ENCODE data around the gene ZNF619.

ZNF619 gene

DNA sequence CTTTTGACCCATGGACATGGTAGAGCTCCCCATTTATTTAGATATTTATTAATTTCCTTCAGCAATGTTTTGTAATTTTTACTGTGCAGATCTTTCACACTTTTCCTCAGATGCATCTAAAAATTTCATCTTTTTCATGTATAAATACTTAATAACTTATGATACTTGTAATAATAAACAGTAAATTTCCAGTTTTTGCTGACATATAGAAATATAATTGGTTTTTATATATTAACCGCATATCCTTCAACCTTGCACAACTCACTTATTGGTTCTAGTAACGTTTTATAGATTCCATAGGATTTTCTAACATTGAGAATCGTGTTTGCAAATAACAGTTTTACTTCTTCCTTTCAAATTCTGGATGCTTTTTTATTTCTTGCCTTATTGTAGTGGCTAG is 44.3 kb downstream of the ZNF619 start:
- no peak overlapping the region for H3K4me3 ChIP-seq (replicated peaks; ENCODE audit: insufficient read depth, low read length)
- no peak for DNase-seq (ENCODE audit: low read depth in 1 of 2, low spot score in 1 of 2)
- H3K27me3 ChIP-seq (ENCODE audit: insufficient read depth, poor library complexity, severe bottlenecking): no peaks in the 10 kb centered on the region
- no peak overlapping the region for H3K27ac ChIP-seq (replicated peaks)
- TF ChIP-seq, protein P1, sequence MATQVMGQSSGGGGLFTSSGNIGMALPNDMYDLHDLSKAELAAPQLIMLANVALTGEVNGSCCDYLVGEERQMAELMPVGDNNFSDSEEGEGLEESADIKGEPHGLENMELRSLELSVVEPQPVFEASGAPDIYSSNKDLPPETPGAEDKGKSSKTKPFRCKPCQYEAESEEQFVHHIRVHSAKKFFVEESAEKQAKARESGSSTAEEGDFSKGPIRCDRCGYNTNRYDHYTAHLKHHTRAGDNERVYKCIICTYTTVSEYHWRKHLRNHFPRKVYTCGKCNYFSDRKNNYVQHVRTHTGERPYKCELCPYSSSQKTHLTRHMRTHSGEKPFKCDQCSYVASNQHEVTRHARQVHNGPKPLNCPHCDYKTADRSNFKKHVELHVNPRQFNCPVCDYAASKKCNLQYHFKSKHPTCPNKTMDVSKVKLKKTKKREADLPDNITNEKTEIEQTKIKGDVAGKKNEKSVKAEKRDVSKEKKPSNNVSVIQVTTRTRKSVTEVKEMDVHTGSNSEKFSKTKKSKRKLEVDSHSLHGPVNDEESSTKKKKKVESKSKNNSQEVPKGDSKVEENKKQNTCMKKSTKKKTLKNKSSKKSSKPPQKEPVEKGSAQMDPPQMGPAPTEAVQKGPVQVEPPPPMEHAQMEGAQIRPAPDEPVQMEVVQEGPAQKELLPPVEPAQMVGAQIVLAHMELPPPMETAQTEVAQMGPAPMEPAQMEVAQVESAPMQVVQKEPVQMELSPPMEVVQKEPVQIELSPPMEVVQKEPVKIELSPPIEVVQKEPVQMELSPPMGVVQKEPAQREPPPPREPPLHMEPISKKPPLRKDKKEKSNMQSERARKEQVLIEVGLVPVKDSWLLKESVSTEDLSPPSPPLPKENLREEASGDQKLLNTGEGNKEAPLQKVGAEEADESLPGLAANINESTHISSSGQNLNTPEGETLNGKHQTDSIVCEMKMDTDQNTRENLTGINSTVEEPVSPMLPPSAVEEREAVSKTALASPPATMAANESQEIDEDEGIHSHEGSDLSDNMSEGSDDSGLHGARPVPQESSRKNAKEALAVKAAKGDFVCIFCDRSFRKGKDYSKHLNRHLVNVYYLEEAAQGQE (IDR thresholded peaks at IDR 0.05; ENCODE audit: insufficient replicate concordance, low read depth): no peak
- TF ChIP-seq GABPA (IDR thresholded peaks at IDR 0.05; ENCODE audit: low read depth): no peak
- TF ChIP-seq, protein P2, sequence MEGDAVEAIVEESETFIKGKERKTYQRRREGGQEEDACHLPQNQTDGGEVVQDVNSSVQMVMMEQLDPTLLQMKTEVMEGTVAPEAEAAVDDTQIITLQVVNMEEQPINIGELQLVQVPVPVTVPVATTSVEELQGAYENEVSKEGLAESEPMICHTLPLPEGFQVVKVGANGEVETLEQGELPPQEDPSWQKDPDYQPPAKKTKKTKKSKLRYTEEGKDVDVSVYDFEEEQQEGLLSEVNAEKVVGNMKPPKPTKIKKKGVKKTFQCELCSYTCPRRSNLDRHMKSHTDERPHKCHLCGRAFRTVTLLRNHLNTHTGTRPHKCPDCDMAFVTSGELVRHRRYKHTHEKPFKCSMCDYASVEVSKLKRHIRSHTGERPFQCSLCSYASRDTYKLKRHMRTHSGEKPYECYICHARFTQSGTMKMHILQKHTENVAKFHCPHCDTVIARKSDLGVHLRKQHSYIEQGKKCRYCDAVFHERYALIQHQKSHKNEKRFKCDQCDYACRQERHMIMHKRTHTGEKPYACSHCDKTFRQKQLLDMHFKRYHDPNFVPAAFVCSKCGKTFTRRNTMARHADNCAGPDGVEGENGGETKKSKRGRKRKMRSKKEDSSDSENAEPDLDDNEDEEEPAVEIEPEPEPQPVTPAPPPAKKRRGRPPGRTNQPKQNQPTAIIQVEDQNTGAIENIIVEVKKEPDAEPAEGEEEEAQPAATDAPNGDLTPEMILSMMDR (IDR thresholded peaks at IDR 0.05; ENCODE audit: insufficient read depth, low read length): no peak
- TF ChIP-seq SPI1 (IDR thresholded peaks at IDR 0.05; ENCODE audit: borderline replicate concordance, low read depth): no peak
- no peak for TF ChIP-seq POLR2AphosphoS5 (IDR thresholded peaks at IDR 0.05; ENCODE audit: low read depth)

DNA sequence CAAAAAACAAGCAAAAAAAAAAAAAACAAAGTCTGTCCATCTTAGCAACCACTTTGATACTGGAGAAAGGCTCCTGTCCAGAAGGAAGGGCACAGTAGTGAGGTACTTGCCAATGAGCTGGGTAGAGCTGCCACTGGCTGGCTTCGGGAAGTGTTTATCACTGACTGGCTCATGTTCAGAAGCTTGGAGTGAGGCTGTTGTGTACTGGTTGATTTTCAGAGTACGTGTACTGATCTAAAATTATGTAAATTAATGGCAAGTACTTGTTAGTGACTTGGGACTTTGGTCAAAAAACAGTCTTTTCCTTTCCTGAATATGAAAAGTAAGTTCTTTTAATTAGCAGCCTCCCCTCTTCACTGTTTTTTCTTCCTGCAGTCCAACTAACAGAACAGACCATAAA is 46.9 kb downstream of the ZNF619 start:
- TF ChIP-seq GABPA (IDR thresholded peaks at IDR 0.05; ENCODE audit: low read depth) (no peak), POLR2AphosphoS5 (IDR thresholded peaks at IDR 0.05; ENCODE audit: low read depth) (no peak), SPI1 (IDR thresholded peaks at IDR 0.05; ENCODE audit: borderline replicate concordance, low read depth) (no peak)
- TF ChIP-seq, protein P1 (IDR thresholded peaks at IDR 0.05; ENCODE audit: insufficient replicate concordance, low read depth): no peak
- TF ChIP-seq, protein P2 (IDR thresholded peaks at IDR 0.05; ENCODE audit: insufficient read depth, low read length): no peak
- no peaks in the 10 kb centered on the region for H3K27me3 ChIP-seq (ENCODE audit: insufficient read depth, poor library complexity, severe bottlenecking)
- H3K4me3 ChIP-seq (replicated peaks; ENCODE audit: insufficient read depth, low read length): no peak overlapping the region
- no peak for DNase-seq (ENCODE audit: low read depth in 1 of 2, low spot score in 1 of 2)
- H3K27ac ChIP-seq (replicated peaks): peak overlapping the region; percentile 84; the same call in 1 of the 2 replicates

DNA sequence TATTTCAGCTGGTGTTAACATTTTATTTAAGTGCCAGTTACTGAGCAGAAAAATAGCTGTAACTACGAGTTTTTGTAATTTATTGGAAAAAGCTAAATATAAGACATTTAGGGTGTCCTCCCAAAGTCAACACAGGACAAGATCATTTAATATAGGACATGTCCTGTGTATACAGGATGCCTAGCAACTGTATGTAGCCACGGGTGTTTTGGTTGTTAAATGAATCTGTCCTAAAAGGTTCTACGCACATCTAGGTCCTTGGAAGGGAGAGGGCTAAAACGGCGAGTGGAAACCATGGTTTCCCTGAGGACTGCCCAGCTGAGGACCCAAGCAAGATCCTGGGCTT is 47.3 kb downstream of the ZNF619 start:
- H3K27me3 ChIP-seq (ENCODE audit: insufficient read depth, poor library complexity, severe bottlenecking): no peaks in the 10 kb centered on the region
- H3K4me3 ChIP-seq (replicated peaks; ENCODE audit: insufficient read depth, low read length): peak overlapping the region; percentile 74
- peak overlapping the region; percentile 84 for H3K27ac ChIP-seq (replicated peaks)
- DNase-seq (ENCODE audit: low read depth in 1 of 2, low spot score in 1 of 2): peak in 1 of 2 experiments; percentile 2
- TF ChIP-seq, protein P1 (IDR thresholded peaks at IDR 0.05; ENCODE audit: insufficient replicate concordance, low read depth): no peak
- TF ChIP-seq SPI1 (IDR thresholded peaks at IDR 0.05; ENCODE audit: borderline replicate concordance, low read depth): no peak
- TF ChIP-seq GABPA (IDR thresholded peaks at IDR 0.05; ENCODE audit: low read depth): no peak

All from HL-60 (cell line).